Activated CD8-positive, alpha-beta memory T cell treated with anti-CD3 and anti-CD28 coated beads, Interleukin-2, amount 10 ng/mL, durations not matched to agents 7 days and 5 days (primary cell): ENCODE measurements around the gene NBPF26. TPM values are rescaled to one million over a fixed set of nuclear protein-coding genes. Genes with fewer than 3 reads are reported as not detected.

Experiments used
- total RNA-seq, 2 experiments: library from RNA; stranded (reverse); gene quantifications; one replicate each; pipeline ENCODE4 v1.2.3, GENCODE V29; 2021

The NBPF26 gene
- total RNA-seq, 2 experiments from 2014 or later: 33.8 to 41.0 TPM

Other genes starting within 250 kb of the NBPF26 start
- gene PPIAL4A, start 165.8 kb downstream of the NBPF26 start, total RNA-seq: not detected